Transverse colon (tissue), 4 donors: Measurements from ENCODE around the gene SYMPK. TPM values are rescaled to one million over a fixed set of nuclear protein-coding genes. Genes with fewer than 3 reads are reported as not detected.
A peak's percentile ranks its signal among the peaks of the same experiment; 100 is the strongest.

Source experiments
- DNase-seq: peaks from one replicate; pipeline ENCODE4 v3.0.0-alpha.2; 2019
- H3K27ac ChIP-seq, 4 donors: fragments of 200-600 bp; sonication (generic); 2 replicates each; pipeline ENCODE4 v1.5.1; 2016 to 2018; ENCODE audit warnings: inconsistent platforms in 4 of 4
- H3K27me3 ChIP-seq: fragments of 200-600 bp; sonication (generic); 2 replicates; pipeline ENCODE4 v1.5.1; 2017; ENCODE audit warnings: inconsistent platforms
- H3K36me3 ChIP-seq, 4 donors: fragments of 200-600 bp; sonication (generic); 2 replicates each; pipeline ENCODE4 v1.5.1; 2017 to 2019; ENCODE audit warnings: inconsistent platforms in 4 of 4
- H3K4me1 ChIP-seq, 4 donors: fragments of 200-600 bp; sonication (generic); 2 replicates each; pipeline ENCODE4 v1.5.1; 2017 to 2020; ENCODE audit warnings: inconsistent platforms in 4 of 4
- H3K4me3 ChIP-seq, 4 donors: fragments of 200-600 bp; sonication (generic); 1 replicate in 1 of 4; 2 replicates in 3 of 4; pipeline versions ENCODE4 v1.5.1 to v1.6.1; 2017 to 2019; ENCODE audit warnings: inconsistent platforms in 4 of 4
- H3K9me3 ChIP-seq, 2 donors: fragments of 200-600 bp; sonication (generic); 2 replicates each; pipeline ENCODE4 v1.5.1; 2017 to 2019; ENCODE audit warnings: inconsistent platforms in 2 of 2
- EP300 ChIP-seq: sonication (generic); formaldehyde crosslinking; IDR thresholded peaks from one replicate; pipeline ENCODE4 v1.6.1; 2017; ENCODE audit warnings: antibody characterized with exemption, low read depth
- POLR2A ChIP-seq: fragments of 450-650 bp; IDR thresholded peaks from one replicate; pipeline ENCODE4 v1.6.1; 2016; ENCODE audit warnings: antibody characterized with exemption, mild to moderate bottlenecking, moderate library complexity
- POLR2AphosphoS5 ChIP-seq, 3 donors: sonication (generic); formaldehyde crosslinking; IDR thresholded peaks; one replicate each; pipeline ENCODE4 v1.6.1; 2016; ENCODE audit warnings: antibody characterized with exemption in 3 of 3
- WGBS, 2 donors: methylation state at CpG; one replicate each; pipeline ENCODE4 v1.1.5; 2018; ENCODE audit warnings: low coverage in 1 of 2; 5-methylcytosine and 5-hydroxymethylcytosine counted together
- in situ Hi-C, 4 donors: fragments of 200-750 bp; cut with MboI; loops; one replicate each; pipeline versions ENCODE4 v1.15.0 to v1.15.1; 2017; ENCODE audit warnings: low sequenced_read_pairs in 3 of 4, low pct_ligation_motif_present in 1 of 4, low pct_unique_long_range_greater_than_20kb in 1 of 4
- intact Hi-C: fragments of 100-400 bp; cut with DNase I; formaldehyde crosslinking; loops from one replicate; pipeline ENCODE4 v1.15.1; 2023; ENCODE audit warnings: low total_unique reads
- total RNA-seq, 4 donors: library from RNA; depleted of rRNA; stranded (reverse); fragments of >200 nt; gene quantifications; one replicate each; pipeline ENCODE4 v1.1.0, GENCODE V29; 2016
- TF ChIP-seq, protein P1 (sequence below), 5 experiments: fragments of 200-600 bp in 3 of 5; fragments of 450-650 bp in 2 of 5; sonication (generic) in 3 of 5; IDR thresholded peaks; 1 replicate in 2 of 5; 2 replicates in 3 of 5; pipeline ENCODE4 v1.5.1; 2016 to 2017; ENCODE audit warnings: antibody characterized with exemption in 5 of 5, inconsistent platforms in 3 of 5, mild to moderate bottlenecking in 2 of 5, moderate library complexity in 1 of 5

Gene SYMPK
- total RNA-seq, 4 donors from 2014 or later, result 35.2 to 189 (median 81.9) TPM

DNA sequence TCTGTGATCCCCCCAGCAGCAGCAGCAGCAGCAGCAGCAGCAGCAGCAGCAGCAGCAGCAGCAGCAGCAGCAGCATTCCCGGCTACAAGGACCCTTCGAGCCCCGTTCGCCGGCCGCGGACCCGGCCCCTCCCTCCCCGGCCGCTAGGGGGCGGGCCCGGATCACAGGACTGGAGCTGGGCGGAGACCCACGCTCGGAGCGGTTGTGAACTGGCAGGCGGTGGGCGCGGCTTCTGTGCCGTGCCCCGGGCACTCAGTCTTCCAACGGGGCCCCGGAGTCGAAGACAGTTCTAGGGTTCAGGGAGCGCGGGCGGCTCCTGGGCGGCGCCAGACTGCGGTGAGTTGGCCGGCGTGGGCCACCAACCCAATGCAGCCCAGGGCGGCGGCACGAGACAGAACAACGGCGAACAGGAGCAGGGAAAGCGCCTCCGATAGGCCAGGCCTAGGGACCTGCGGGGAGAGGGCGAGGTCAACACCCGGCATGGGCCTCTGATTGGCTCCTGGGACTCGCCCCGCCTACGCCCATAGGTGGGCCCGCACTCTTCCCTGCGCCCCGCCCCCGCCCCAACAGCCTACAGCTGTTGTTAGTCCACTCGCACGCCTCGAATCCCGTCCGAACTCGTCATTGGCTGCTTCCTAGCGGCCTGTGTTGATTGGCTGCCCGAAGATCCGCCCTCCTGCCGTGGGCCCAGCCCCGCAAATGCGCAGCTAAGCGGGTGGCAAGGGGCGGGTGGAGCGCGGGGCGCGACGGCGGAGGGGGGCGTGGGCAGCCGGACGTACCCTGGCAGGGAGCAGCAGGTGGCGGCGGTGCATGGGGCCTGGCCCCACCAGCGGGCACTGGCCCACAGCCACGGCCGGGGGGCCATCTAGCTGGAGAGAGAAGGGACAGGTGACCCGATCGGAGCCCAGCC is 92.5 kb downstream of the SYMPK start:
- Histone ChIP-seq H3K27me3 (no peaks in the 10 kb centered on the region), H3K4me3 (peak overlapping the region; percentile 46 to 86 (median 62)), H3K9me3 (no peaks in the 10 kb centered on the region), H3K27ac (peak overlapping the region; percentile 86 to 98 (median 94)), H3K36me3 (no peaks in the 10 kb centered on the region), H3K4me1 (peaks cover 10 to 37% (median 34%) of the 10 kb centered on the region in 4 donors)
- peak; percentile 26 to 79 (median 70) for TF ChIP-seq POLR2AphosphoS5 (IDR thresholded peaks at IDR 0.05)
- TF ChIP-seq, protein P1, sequence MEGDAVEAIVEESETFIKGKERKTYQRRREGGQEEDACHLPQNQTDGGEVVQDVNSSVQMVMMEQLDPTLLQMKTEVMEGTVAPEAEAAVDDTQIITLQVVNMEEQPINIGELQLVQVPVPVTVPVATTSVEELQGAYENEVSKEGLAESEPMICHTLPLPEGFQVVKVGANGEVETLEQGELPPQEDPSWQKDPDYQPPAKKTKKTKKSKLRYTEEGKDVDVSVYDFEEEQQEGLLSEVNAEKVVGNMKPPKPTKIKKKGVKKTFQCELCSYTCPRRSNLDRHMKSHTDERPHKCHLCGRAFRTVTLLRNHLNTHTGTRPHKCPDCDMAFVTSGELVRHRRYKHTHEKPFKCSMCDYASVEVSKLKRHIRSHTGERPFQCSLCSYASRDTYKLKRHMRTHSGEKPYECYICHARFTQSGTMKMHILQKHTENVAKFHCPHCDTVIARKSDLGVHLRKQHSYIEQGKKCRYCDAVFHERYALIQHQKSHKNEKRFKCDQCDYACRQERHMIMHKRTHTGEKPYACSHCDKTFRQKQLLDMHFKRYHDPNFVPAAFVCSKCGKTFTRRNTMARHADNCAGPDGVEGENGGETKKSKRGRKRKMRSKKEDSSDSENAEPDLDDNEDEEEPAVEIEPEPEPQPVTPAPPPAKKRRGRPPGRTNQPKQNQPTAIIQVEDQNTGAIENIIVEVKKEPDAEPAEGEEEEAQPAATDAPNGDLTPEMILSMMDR (IDR thresholded peaks at IDR 0.05), result peak; percentile 93 to 98 (median 97)
- TF ChIP-seq EP300, result no peak
- TF ChIP-seq POLR2A, result peak; percentile 59
- intact Hi-C loops, result no loop called here
- in situ Hi-C loops, result no loop called here
- 4% methylated on average over 16 of the region's 79 CpGs; no CpG with 5 or more reads in 1 of the 2 donors for WGBS, 2 donors
- DNase-seq, result peak; percentile 97

DNA sequence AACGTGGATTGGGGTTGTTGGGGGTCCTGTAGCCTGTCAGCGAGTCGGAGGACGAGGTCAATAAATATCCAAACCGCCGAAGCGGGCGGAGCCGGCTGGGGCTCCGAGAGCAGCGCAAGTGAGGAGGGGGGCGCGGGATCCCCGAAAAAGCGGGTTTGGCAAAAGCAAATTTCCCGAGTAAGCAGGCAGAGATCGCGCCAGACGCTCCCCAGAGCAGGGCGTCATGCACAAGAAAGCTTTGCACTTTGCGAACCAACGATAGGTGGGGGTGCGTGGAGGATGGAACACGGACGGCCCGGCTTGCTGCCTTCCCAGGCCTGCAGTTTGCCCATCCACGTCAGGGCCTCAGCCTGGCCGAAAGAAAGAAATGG is 93.1 kb downstream of the SYMPK start:
- peak; percentile 65 for DNase-seq
- in situ Hi-C loops, result no loop called here
- TF ChIP-seq, protein P1 (IDR thresholded peaks at IDR 0.05), result no peak
- TF ChIP-seq POLR2A (no peak), EP300 (no peak), POLR2AphosphoS5 (IDR thresholded peaks at IDR 0.05) (no peak)
- intact Hi-C loops, result loop anchor here (10.0 kb wide), 1 partner anchor 55 kb away; no protein-coding TSS in a partner anchor
- 0% methylated on average over 28 of the region's 28 CpGs; no CpG with 5 or more reads in 1 of the 2 donors for WGBS, 2 donors
- H3K4me1 ChIP-seq, result peaks cover 17 to 43% (median 37%) of the 10 kb centered on the region in 4 donors
- no peaks in the 10 kb centered on the region for H3K27me3 ChIP-seq
- no peaks in the 10 kb centered on the region for H3K9me3 ChIP-seq
- no peaks in the 10 kb centered on the region for H3K36me3 ChIP-seq
- peak overlapping the region; percentile 86 to 98 (median 94) for H3K27ac ChIP-seq
- peak overlapping the region; percentile 46 to 86 (median 62) for H3K4me3 ChIP-seq

DNA sequence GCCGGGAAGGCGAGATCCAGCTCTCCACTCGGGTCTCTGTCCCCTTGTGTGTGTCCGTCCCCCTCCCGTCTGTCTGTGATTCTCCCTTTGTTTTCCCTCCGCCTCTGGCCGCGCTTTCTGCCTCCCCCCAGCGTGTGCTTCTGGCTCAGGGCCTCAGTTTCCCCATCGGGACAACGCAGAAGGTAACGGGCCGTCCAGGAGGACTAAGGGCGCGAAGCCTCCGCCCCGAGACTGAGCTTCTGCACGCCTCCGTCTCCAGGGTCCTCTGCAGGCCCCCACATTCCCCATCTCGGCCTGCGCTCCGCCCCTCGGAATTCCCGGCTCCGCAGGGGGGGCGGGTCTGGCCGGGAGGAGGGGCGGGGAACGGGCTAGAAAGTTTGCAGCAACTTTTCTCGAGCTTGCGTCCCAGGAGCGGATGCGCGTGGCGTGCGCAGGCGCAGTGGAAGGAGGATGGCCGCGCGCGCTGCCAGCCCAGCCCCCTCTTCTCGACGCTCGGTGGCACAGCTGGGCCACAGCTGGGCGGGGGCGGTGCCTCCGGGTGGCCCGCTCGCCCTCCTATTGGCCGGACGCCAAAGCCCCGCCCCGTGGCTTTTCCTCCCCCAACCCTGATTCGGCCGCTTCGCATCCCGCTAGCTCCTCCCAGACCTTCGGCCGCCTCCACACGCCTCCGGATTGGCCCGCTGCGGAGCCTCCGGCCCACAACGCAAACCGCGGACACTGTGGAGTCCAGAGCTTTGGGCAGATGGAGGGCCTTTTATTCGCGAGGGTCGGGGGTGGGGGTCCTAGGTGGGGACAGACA is 93.8 kb downstream of the SYMPK start, which contains the start of gene SIX5:
Gene SIX5 (minus strand): TSS at position 269 of the 799 bp plus-strand sequence. CDS start 408 bp downstream, outside the sequence.
- Histone ChIP-seq H3K27me3 (no peaks in the 10 kb centered on the region), H3K4me1 (peaks cover 19 to 49% (median 40%) of the 10 kb centered on the region in 4 donors), H3K4me3 (peak within 1 kb of the TSS; percentile 64 to 86 (median 80)), H3K36me3 (no peaks in the 10 kb centered on the region), H3K27ac (peak within 1 kb of the TSS; percentile 86 to 98 (median 94)), H3K9me3 (no peaks in the 10 kb centered on the region)
- TF ChIP-seq POLR2A, result peak; percentile 85
- TF ChIP-seq, protein P1 (IDR thresholded peaks at IDR 0.05), result no peak
- no peak for TF ChIP-seq EP300
- TF ChIP-seq POLR2AphosphoS5 (IDR thresholded peaks at IDR 0.05), result peak; percentile 87 to 92 (median 92)
- DNase-seq, result peak; percentile 99
- in situ Hi-C loops (no loop called here), intact Hi-C loops (loop anchor here (10.0 kb wide), 1 partner anchor 54 kb away; no protein-coding TSS in a partner anchor)
- 0% methylated on average over 11 to 70 of the region's 70 CpGs for WGBS, 2 donors
